Fibroblast of lung (primary cell): Measurements from ENCODE around the gene OR2AE1.

Experiments used
- CTCF ChIP-seq, 2 donors: IDR thresholded peaks in 1 of 2; conservative IDR thresholded peaks in 1 of 2; 1 replicate in 1 of 2; 2 replicates in 1 of 2; pipeline ENCODE4 v1.5.1; 2011 to 2012; ENCODE audit warnings: low read length in 2 of 2, control low read depth in 1 of 2, inconsistent platforms in 1 of 2, low read depth in 1 of 2, mild to moderate bottlenecking in 1 of 2
- EZH2 ChIP-seq: IDR thresholded peaks from 2 replicates; pipeline ENCODE4 v1.5.1; 2012; ENCODE audit warnings: low read length, control low read depth, mild to moderate bottlenecking; ENCODE audit errors: missing control alignments

GRCh38 chr7:99920149-99920548 lies 43.3 kb upstream of the OR2AE1 start:
- TF ChIP-seq EZH2 = no peak
- TF ChIP-seq CTCF (conservative IDR thresholded peaks at IDR 0.05 in 1 of 2, IDR thresholded peaks at IDR 0.05 in 1 of 2; ENCODE audit: low read depth in 1 of 2, low read length in 2 of 2) = no peak
